SJCRH30 (cell line): ENCODE results near the gene PKD2. TPM values are rescaled to one million over a fixed set of nuclear protein-coding genes. Genes with fewer than 3 reads are reported as not detected.

Experiments
- DNase-seq, 2 experiments: peaks; one replicate each; pipeline ENCODE4 v3.0.0-alpha.2; 2015 to 2020
- H3K27ac ChIP-seq: fragments of 250-450 bp; sonication (Bioruptor Pico); 2 replicates; pipeline ENCODE4 v1.5.1; 2020; ENCODE audit warnings: mild to moderate bottlenecking, moderate library complexity
- H3K27me3 ChIP-seq: fragments of 250-450 bp; sonication (Bioruptor Pico); 2 replicates; pipeline ENCODE4 v1.5.1; 2020; ENCODE audit warnings: mild to moderate bottlenecking, moderate library complexity
- H3K36me3 ChIP-seq: fragments of 250-450 bp; sonication (Bioruptor Pico); 2 replicates; pipeline ENCODE4 v1.5.1; 2020; ENCODE audit warnings: mild to moderate bottlenecking, moderate library complexity
- H3K4me1 ChIP-seq: fragments of 250-450 bp; sonication (Bioruptor Pico); 2 replicates; pipeline ENCODE4 v1.5.1; 2020; ENCODE audit warnings: mild to moderate bottlenecking, moderate library complexity
- H3K4me3 ChIP-seq: fragments of 250-450 bp; sonication (Bioruptor Pico); 2 replicates; pipeline ENCODE4 v1.5.1; 2020; ENCODE audit warnings: mild to moderate bottlenecking, moderate library complexity
- H3K9me3 ChIP-seq: fragments of 250-450 bp; sonication (Bioruptor Pico); replicated peaks from 2 replicates; pipeline ENCODE4 v1.5.1; 2020; ENCODE audit warnings: mild to moderate bottlenecking, moderate library complexity
- total RNA-seq: library from RNA; depleted of rRNA; stranded (reverse); fragments of >200 nt; shearing (Covaris generic); gene quantifications from 2 replicates; pipeline ENCODE4 v1.2.3, GENCODE V29; 2014; rRNA removed

PKD2 gene
- 32.1 and 34.2 TPM in 2 replicates for total RNA-seq

DNA sequence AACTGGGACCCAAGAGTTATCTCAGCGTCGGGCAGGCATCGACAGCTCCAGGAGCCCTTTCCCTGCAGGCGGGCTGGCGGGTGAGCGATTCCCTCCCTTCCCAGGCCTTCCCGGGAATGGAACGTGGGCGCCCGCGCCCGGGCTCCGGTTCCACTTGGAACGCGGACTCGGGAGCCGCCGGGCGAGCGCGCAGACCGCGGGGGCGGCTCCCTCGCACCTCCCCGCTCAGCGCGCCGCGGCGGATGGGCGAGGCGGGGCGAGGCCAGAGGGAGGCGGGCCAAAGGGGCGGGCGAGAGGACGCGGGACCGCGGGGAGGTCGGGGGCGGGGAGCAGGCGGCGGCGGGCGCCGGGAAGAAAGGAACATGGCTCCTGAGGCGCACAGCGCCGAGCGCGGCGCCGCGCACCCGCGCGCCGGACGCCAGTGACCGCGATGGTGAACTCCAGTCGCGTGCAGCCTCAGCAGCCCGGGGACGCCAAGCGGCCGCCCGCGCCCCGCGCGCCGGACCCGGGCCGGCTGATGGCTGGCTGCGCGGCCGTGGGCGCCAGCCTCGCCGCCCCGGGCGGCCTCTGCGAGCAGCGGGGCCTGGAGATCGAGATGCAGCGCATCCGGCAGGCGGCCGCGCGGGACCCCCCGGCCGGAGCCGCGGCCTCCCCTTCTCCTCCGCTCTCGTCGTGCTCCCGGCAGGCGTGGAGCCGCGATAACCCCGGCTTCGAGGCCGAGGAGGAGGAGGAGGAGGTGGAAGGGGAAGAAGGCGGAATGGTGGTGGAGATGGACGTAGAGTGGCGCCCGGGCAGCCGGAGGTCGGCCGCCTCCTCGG, at the start of gene PKD2:
TSS of gene PKD2 (plus strand) at position 332 of the 818 bp plus-strand sequence. CDS start at position 431, 99 bp downstream.
- Histone ChIP-seq H3K27ac (peak within 1 kb of the TSS; percentile 57), H3K4me3 (peak within 1 kb of the TSS; percentile 97), H3K4me1 (peaks cover 16% of the 10 kb centered on the region), H3K9me3 (no peaks in the 10 kb centered on the region), H3K27me3 (no peaks in the 10 kb centered on the region), H3K36me3 (0 out of 2 replicates have a peak, but pooled peaks cover 2% of the 10 kb centered on the region)
- DNase-seq: peak; percentile 89

DNA sequence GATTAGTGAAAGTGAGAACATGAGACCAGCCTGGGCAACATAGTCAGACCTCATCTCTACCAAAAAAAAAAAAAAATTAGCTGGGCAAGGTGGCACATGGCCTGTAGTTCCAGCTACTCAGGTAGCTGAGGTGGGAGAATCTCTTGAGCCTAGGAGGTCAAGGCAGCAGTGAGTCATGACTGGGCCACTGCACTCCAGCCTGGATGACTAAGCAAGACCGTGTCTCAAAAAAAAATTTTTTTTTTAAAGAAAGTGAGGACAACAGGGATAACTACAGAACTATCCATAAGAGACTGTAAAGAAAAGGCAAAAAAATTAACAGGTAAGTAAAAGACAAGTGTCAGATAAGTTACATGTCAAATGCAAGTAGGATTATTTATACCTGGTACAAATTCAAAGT, 45.4 kb upstream of the PKD2 start:
- Histone ChIP-seq H3K36me3 (no peaks in the 10 kb centered on the region), H3K9me3 (no peaks in the 10 kb centered on the region), H3K27ac (no peak overlapping the region), H3K4me1 (no peaks in the 10 kb centered on the region), H3K27me3 (no peaks in the 10 kb centered on the region; the same call in 1 of the 2 replicates), H3K4me3 (no peak overlapping the region)
- no peak for DNase-seq

- Histone ChIP-seq H3K9me3 (no peaks in the 10 kb centered on the region; the same call in 1 of the 2 replicates), H3K27ac (no peak overlapping the region), H3K4me3 (no peak overlapping the region), H3K4me1 (peaks cover 3% of the 10 kb centered on the region; the same call in 1 of the 2 replicates), H3K36me3 (no peaks in the 10 kb centered on the region), H3K27me3 (no peaks in the 10 kb centered on the region; the same call in 1 of the 2 replicates)
- DNase-seq: no peak
These were observed 44.9 kb upstream of the PKD2 start for GRCh38 chr4:87962398-87963146.

DNA sequence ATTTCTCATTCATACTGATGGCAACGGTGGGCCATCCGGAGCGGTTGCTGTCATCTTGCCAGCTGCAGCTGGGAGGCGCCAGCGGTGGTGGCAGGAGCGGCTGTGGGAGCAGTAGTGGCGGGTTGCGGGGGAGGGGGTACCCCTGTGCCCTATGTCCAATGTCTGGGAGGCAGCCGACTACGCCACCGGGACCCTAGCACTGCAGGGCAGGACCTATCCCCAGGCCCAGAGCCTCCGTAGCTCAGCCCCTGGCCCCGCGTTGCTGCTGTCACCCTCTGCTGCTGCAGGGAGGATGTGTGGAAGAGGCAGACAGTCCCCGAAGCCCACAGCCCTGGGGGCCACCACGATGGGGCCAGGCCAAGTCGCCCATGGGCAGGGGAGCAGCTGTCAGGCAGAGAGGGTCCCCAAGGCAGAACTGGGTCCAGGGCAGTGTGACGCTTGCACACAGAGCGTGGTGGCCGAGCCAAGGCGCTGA, 41.9 kb upstream of the PKD2 start:
- H3K27me3 ChIP-seq: no peaks in the 10 kb centered on the region

DNA sequence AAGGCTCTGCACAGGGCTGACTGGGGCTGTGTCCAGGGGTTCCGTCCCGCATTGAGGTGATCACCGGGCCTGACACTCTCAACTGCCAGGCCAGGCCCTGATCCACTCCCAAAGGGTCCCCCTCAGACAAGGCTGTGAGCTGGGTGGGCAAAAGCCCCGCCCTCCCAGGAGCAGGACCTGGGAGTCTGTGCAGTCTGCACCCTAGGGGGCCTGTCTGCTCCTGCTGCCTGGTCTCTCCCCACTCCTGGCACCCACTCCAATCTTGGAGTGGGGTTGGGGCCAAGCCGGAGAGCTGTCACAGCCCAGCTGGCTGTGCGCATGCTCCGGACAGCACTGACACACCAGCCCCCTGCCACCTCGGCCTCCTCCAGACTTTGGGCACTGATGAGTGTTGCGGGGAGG, 41.3 kb upstream of the PKD2 start:
- Histone ChIP-seq H3K9me3 (no peaks in the 10 kb centered on the region; the same call in 1 of the 2 replicates), H3K36me3 (no peaks in the 10 kb centered on the region), H3K4me3 (no peak overlapping the region), H3K27ac (no peak overlapping the region), H3K27me3 (no peaks in the 10 kb centered on the region), H3K4me1 (peaks cover 5% of the 10 kb centered on the region; the same call in 1 of the 2 replicates)
- no peak for DNase-seq

More for the DNA sequence above, 41.9 kb upstream of the PKD2 start:
- Histone ChIP-seq H3K36me3 (no peaks in the 10 kb centered on the region), H3K4me3 (no peak overlapping the region), H3K4me1 (peaks cover 5% of the 10 kb centered on the region; the same call in 1 of the 2 replicates), H3K27ac (no peak overlapping the region), H3K9me3 (no peaks in the 10 kb centered on the region; the same call in 1 of the 2 replicates)
- DNase-seq: no peak

DNA sequence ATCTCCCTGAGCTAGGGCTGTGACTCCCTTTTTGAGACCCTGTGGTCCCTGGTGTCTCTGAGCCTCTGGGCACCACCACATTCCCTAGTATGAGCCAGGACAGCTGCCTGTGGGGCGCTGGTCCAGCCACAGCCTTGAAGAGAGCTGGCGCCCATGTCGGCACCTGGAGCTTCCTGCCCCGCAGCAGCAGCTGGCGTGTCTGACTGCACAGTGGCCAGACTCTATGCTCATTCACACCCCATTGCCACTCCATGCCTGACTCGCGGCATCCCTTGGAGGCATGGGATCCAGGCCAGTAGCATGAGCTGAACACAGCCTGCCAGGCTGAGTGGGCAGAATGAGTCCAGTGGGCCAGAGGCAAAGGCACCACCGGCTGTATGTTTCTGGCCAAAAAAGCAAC, 40.2 kb upstream of the PKD2 start:
- Histone ChIP-seq H3K9me3 (no peaks in the 10 kb centered on the region; the same call in 1 of the 2 replicates), H3K4me1 (peaks cover 5% of the 10 kb centered on the region; the same call in 1 of the 2 replicates), H3K27ac (no peak overlapping the region), H3K4me3 (no peak overlapping the region), H3K36me3 (no peaks in the 10 kb centered on the region), H3K27me3 (no peaks in the 10 kb centered on the region)
- peak; percentile 34 to 51 for DNase-seq

- H3K4me3 ChIP-seq: no peak overlapping the region
- DNase-seq: no peak
- H3K27me3 ChIP-seq: no peaks in the 10 kb centered on the region
- H3K9me3 ChIP-seq: no peaks in the 10 kb centered on the region; the same call in 1 of the 2 replicates
- peaks cover 10% of the 10 kb centered on the region; the same call in 1 of the 2 replicates for H3K4me1 ChIP-seq
- H3K36me3 ChIP-seq: no peaks in the 10 kb centered on the region
- H3K27ac ChIP-seq: no peak overlapping the region
These were observed 37.3 kb upstream of the PKD2 start for GRCh38 chr4:87970121-87970520.

DNA sequence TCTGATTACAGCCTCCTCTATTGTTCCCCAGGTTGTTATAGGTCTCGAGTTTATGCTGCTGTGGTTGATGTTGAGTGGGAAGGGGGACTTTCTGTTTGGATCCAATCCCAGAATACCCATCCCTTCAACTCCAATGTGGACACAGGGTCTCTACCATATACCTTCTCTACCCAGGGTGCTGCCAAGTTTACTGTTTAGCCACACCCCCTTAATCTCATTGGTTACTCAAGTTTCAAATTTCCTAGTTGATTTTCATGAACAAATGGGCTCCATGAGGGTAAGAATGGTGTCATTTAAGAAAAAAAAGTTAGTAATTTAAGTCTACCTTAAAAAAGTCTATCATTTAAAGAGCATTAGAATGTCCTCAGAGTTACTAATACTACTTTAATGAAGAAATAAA, 35.6 kb upstream of the PKD2 start:
- peaks cover 15% of the 10 kb centered on the region; the same call in 1 of the 2 replicates for H3K4me1 ChIP-seq
- DNase-seq: peak in 1 of 2 experiments; percentile 32
- no peaks in the 10 kb centered on the region; the same call in 1 of the 2 replicates for H3K9me3 ChIP-seq
- no peaks in the 10 kb centered on the region for H3K36me3 ChIP-seq
- H3K27me3 ChIP-seq: 0 out of 2 replicates have a peak, but pooled peaks cover 2% of the 10 kb centered on the region
- H3K4me3 ChIP-seq: no peak overlapping the region
- H3K27ac ChIP-seq: no peak overlapping the region

DNA sequence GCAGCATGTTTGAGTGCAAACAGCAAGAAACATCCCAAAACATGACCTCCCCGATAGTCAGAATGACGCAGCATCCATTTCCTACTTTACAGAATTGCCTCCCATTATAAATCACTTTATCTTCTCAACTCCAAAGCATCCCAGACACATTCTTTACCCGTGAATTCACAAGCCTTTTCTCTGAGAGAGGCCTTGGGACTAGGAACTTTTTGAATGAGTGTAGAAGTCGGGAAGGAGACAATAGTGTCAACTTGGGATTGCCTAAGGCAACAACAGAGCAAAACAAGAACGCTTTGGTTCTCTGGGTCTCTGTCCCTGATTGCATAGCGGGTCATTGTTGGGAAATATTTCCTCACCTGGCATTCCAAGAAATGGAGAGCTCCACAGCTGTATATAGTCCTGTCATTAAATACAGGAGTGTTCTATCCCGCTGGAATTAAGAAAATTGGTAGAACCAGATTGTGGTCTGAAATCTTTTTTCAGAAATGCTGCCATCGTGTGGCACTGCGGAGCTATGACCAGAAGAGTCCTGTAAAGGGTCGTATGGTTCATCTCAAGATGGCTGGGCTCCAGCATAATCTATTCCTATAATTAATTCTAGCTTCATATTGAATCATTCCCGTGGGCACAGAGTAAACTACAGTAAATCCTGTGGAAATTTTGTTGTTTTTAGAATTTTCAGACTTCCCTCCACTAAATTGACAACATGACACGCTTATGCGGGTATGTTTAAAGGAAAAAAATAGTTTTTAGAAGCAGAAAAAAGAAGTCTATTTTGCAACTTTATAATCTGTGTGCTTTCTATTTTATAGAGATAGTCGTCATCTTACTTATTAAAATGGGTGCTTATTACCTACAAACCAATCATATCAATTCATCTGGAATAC, 33.9 kb upstream of the PKD2 start:
- peak; percentile 55 to 82 for DNase-seq
- no peak overlapping the region for H3K4me3 ChIP-seq

DNA sequence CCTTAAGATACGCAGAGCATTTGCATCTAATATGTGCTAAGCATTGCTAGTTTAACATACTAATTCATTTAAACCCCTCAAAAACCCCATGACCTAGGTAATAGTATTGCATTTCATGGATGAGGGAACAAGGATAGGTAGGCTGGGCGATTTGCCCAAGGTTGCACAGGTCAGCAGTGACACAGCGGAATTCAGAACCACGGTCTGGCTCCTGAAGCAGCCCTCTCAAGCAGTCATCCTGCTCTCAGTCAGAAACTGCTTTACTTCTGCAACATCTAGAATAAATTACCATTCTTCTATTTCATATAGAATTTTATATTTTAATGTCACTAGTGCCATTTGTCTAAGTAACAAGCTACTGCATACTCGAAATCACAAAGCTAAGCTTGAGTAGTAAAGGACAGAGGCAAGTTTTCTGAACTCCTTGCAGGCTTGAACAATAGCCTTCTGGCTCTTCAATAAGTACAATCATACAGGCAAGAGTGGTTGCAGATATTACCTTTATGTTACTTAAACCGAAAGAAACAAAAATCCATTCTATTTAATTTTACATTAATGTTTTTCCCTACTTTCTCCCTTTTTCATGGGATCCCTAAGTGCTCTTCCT, 32.5 kb upstream of the PKD2 start:
- Histone ChIP-seq H3K4me3 (no peak overlapping the region), H3K27ac (no peak overlapping the region), H3K9me3 (no peaks in the 10 kb centered on the region), H3K27me3 (0 out of 2 replicates have a peak, but pooled peaks cover 2% of the 10 kb centered on the region), H3K4me1 (peaks cover 10% of the 10 kb centered on the region; the same call in 1 of the 2 replicates), H3K36me3 (no peaks in the 10 kb centered on the region)
- DNase-seq: no peak

More for the DNA sequence above, 33.9 kb upstream of the PKD2 start:
- H3K27ac ChIP-seq: no peak overlapping the region
- peaks cover 10% of the 10 kb centered on the region; the same call in 1 of the 2 replicates for H3K4me1 ChIP-seq
- H3K9me3 ChIP-seq: no peaks in the 10 kb centered on the region
- no peaks in the 10 kb centered on the region for H3K36me3 ChIP-seq
- 0 out of 2 replicates have a peak, but pooled peaks cover 2% of the 10 kb centered on the region for H3K27me3 ChIP-seq

DNA sequence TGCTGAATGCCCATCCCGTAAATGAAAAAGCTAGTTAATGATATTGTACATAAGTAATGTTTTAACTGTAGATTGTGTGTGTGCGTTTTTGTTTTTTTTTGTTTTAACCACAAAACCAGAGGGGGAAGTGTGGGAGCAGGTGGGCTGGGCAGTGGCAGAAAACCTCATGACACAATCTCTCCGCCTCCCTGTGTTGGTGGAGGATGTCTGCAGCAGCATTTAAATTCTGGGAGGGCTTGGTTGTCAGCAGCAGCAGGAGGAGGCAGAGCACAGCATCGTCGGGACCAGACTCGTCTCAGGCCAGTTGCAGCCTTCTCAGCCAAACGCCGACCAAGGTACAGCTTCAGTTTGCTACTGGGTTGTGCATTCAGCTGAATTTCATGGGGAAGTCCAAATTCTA, 32.0 kb upstream of the PKD2 start, which contains the start of gene SPP1:
TSS of gene SPP1 (plus strand) at position 249 of the 400 bp plus-strand sequence. CDS start 1,182 bp downstream, outside the sequence.
- H3K27ac ChIP-seq: no peak within 1 kb of the TSS
- peaks cover 10% of the 10 kb centered on the region; the same call in 1 of the 2 replicates for H3K4me1 ChIP-seq
- no peaks in the 10 kb centered on the region for H3K36me3 ChIP-seq
- peak; percentile 67 to 81 for DNase-seq
- H3K4me3 ChIP-seq: no peak within 1 kb of the TSS
- H3K9me3 ChIP-seq: no peaks in the 10 kb centered on the region
- 0 out of 2 replicates have a peak, but pooled peaks cover 2% of the 10 kb centered on the region for H3K27me3 ChIP-seq

GRCh38 chr4:87977521-87978278, 29.7 kb upstream of the PKD2 start:
- Histone ChIP-seq H3K27ac (no peak overlapping the region), H3K4me3 (no peak overlapping the region), H3K4me1 (peaks cover 10% of the 10 kb centered on the region; the same call in 1 of the 2 replicates), H3K36me3 (no peaks in the 10 kb centered on the region), H3K27me3 (0 out of 2 replicates have a peak, but pooled peaks cover 2% of the 10 kb centered on the region), H3K9me3 (no peaks in the 10 kb centered on the region)
- DNase-seq: no peak
